GM12891 (cell line): ENCODE results near the gene QRICH2.

Experiments
- POLR2A ChIP-seq: IDR thresholded peaks from 2 replicates; pipeline ENCODE4 v1.6.1; 2011; ENCODE audit warnings: low read depth, low read length, control low read depth
- POLR2AphosphoS5 ChIP-seq: IDR thresholded peaks from 2 replicates; pipeline ENCODE4 v1.6.1; 2011; ENCODE audit warnings: low read depth, low read length, control low read depth
- TAF1 ChIP-seq: IDR thresholded peaks from 2 replicates; pipeline ENCODE4 v1.6.1; 2011; ENCODE audit warnings: low read depth, low read length, control low read depth

DNA sequence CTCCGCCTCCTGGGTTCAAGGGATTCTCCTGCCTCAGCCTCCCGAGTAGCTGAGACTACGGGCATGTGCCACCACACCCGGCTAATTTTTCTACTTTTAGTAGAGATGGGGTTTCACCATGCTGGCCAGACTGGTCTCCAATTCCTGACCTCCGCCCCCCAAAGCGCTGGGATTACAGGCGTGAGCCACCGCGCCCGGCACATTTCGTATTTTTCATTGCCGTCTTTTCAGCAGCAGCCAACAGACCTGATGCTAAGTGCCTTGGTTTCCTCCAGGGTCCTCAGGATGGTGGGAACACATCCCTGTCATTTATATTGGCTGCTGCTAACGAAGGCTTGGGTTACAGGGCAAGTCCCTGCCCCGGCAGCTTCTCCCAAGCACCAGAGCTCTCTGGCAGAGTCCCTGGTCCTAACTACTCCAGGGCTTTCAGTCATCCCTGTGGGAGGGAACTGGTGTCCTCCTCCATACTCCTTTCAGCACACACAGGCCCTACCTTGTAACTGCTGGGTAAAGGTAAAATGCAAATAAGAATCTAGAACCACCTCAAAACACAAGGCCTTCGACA is 66.3 kb downstream of the QRICH2 start:
- TF ChIP-seq POLR2A = no peak
- no peak for TF ChIP-seq POLR2AphosphoS5
- no peak for TF ChIP-seq TAF1
